ENCODE data around the gene NPL. TPM values are rescaled to one million over a fixed set of nuclear protein-coding genes. Genes with fewer than 3 reads are reported as not detected.

The NPL gene
- total and polyA plus RNA-seq, 9 of the 15 experiments (the other 6 are each of a cell fraction or from before 2014, with no cell fraction given), result 9.9 to 22.3 (median 14.2) TPM

- TF ChIP-seq ZBTB11 (CRISPR knock-in tag; IDR thresholded peaks at IDR 0.05) (peak in 1 of 3 experiments; percentile 76; a peak in 2 of 6 replicates), DNMT1 (IDR thresholded peaks at IDR 0.05) (no peak), ZNF551 (CRISPR knock-in tag; IDR thresholded peaks at IDR 0.05) (no peak), SAP30 (IDR thresholded peaks at IDR 0.05; ENCODE audit: borderline replicate concordance, insufficient read depth, low read depth, low read length, poor library complexity, severe bottlenecking) (no peak), PTRF (tag; IDR thresholded peaks at IDR 0.05) (no peak), ZEB2 (IDR thresholded peaks at IDR 0.05) (peak; percentile 95), HOMEZ (CRISPR knock-in tag; IDR thresholded peaks at IDR 0.05) (no peak), ZNF3 (CRISPR knock-in tag; IDR thresholded peaks at IDR 0.05) (no peak), AFF1 (IDR thresholded peaks at IDR 0.05; ENCODE audit: low read depth in 1 of 2, partially characterized antibody in 2 of 2) (peak in 1 of 2 experiments; percentile 76), SIN3B (IDR thresholded peaks at IDR 0.05; ENCODE audit: low read depth) (no peak), ZC3H11A (IDR thresholded peaks at IDR 0.05; ENCODE audit: low read depth, low read length) (no peak), ZBED1 (IDR thresholded peaks at IDR 0.05) (no peak), ETS2 (tag; IDR thresholded peaks at IDR 0.05; ENCODE audit: borderline replicate concordance, poor library complexity, severe bottlenecking) (no peak)
- TF ChIP-seq, protein P1, sequence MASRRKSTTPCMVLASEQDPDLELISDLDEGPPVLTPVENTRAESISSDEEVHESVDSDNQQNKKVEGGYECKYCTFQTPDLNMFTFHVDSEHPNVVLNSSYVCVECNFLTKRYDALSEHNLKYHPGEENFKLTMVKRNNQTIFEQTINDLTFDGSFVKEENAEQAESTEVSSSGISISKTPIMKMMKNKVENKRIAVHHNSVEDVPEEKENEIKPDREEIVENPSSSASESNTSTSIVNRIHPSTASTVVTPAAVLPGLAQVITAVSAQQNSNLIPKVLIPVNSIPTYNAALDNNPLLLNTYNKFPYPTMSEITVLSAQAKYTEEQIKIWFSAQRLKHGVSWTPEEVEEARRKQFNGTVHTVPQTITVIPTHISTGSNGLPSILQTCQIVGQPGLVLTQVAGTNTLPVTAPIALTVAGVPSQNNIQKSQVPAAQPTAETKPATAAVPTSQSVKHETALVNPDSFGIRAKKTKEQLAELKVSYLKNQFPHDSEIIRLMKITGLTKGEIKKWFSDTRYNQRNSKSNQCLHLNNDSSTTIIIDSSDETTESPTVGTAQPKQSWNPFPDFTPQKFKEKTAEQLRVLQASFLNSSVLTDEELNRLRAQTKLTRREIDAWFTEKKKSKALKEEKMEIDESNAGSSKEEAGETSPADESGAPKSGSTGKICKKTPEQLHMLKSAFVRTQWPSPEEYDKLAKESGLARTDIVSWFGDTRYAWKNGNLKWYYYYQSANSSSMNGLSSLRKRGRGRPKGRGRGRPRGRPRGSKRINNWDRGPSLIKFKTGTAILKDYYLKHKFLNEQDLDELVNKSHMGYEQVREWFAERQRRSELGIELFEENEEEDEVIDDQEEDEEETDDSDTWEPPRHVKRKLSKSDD (conservative IDR thresholded peaks at IDR 0.05; ENCODE audit: low read length), result no peak
Measured at GRCh38 chr1:182791281-182792179, 2.0 kb downstream of the NPL start (continued).

All from K562 (cell line).